H9 (cell line): Measurements from ENCODE around the gene BBS2. TPM values are rescaled to one million over a fixed set of nuclear protein-coding genes. Genes with fewer than 3 reads are reported as not detected.

Experiments
- DNase-seq: peaks from one replicate; pipeline ENCODE4 v3.0.0-alpha.2; 2017
- H2AFZ ChIP-seq: one replicate; pipeline ENCODE4 v1.6.1; 2013; ENCODE audit warnings: mild to moderate bottlenecking, low read length, control low read depth, moderate library complexity
- H2AK5ac ChIP-seq: 2 replicates; pipeline ENCODE4 v1.6.1; 2013; ENCODE audit warnings: low read length, control low read depth, mixed read lengths; ENCODE audit not compliant: insufficient read length
- H2BK120ac ChIP-seq: one replicate; pipeline ENCODE4 v1.6.1; 2013; ENCODE audit warnings: low read depth, mild to moderate bottlenecking, low read length, control low read depth, inconsistent platforms; ENCODE audit not compliant: poor library complexity, severe bottlenecking
- H2BK12ac ChIP-seq: 2 replicates; pipeline ENCODE4 v1.6.1; 2013; ENCODE audit warnings: low read length, control low read depth, mixed read lengths, low read depth; ENCODE audit not compliant: insufficient read length
- H2BK15ac ChIP-seq: 2 replicates; pipeline ENCODE4 v1.6.1; 2013; ENCODE audit warnings: low read depth, low read length, control low read depth
- H2BK20ac ChIP-seq: one replicate; pipeline ENCODE4 v1.6.1; 2013; ENCODE audit warnings: low read depth, mild to moderate bottlenecking, low read length, control low read depth, inconsistent platforms; ENCODE audit not compliant: poor library complexity, severe bottlenecking
- H2BK5ac ChIP-seq: 2 replicates; pipeline ENCODE4 v1.6.1; 2013; ENCODE audit warnings: low read length, control low read depth, mixed read lengths; ENCODE audit not compliant: insufficient read length
- H3K14ac ChIP-seq: 2 replicates; pipeline ENCODE4 v1.6.1; 2013; ENCODE audit warnings: low read length, control low read depth; ENCODE audit not compliant: insufficient read depth
- H3K18ac ChIP-seq: 2 replicates; pipeline ENCODE4 v1.6.1; 2013; ENCODE audit warnings: low read depth, mild to moderate bottlenecking, mixed read lengths, low read length, control low read depth; ENCODE audit not compliant: insufficient read length
- H3K23ac ChIP-seq: 2 replicates; pipeline ENCODE4 v1.6.1; 2013; ENCODE audit warnings: low read length, control low read depth, mixed read lengths, low read depth; ENCODE audit not compliant: insufficient read length
- H3K23me2 ChIP-seq: 2 replicates; pipeline ENCODE4 v1.6.1; 2013; ENCODE audit warnings: low read depth, mild to moderate bottlenecking, mixed read lengths, low read length, control low read depth; ENCODE audit not compliant: insufficient read length, poor library complexity, severe bottlenecking
- H3K27ac ChIP-seq: 2 replicates; pipeline ENCODE4 v1.5.1; 2013; ENCODE audit warnings: low read length, control low read depth, mixed read lengths, low read depth; ENCODE audit not compliant: insufficient read length
- H3K27me3 ChIP-seq: 2 replicates; pipeline ENCODE4 v1.6.1; 2013; ENCODE audit warnings: low read length, control low read depth, inconsistent platforms; ENCODE audit not compliant: insufficient read depth
- H3K4ac ChIP-seq: 2 replicates; pipeline ENCODE4 v1.6.1; 2013; ENCODE audit warnings: low read depth, mild to moderate bottlenecking, control low read depth, inconsistent platforms, low read length, moderate library complexity
- H3K4me1 ChIP-seq: 2 replicates; pipeline ENCODE4 v1.6.1; 2013; ENCODE audit warnings: low read length, control low read depth, inconsistent platforms; ENCODE audit not compliant: insufficient read depth
- H3K4me2 ChIP-seq: 2 replicates; pipeline ENCODE4 v1.6.1; 2013; ENCODE audit warnings: low read length, control low read depth, mixed read lengths; ENCODE audit not compliant: insufficient read length, insufficient read depth
- H3K56ac ChIP-seq: 2 replicates; pipeline ENCODE4 v1.6.1; 2013; ENCODE audit warnings: low read depth, mild to moderate bottlenecking, mixed read lengths, low read length, control low read depth; ENCODE audit not compliant: insufficient read length
- H3K79me1 ChIP-seq: 2 replicates; pipeline ENCODE4 v1.6.1; 2013; ENCODE audit warnings: low read depth, mild to moderate bottlenecking, moderate library complexity, low read length, control low read depth, inconsistent platforms; ENCODE audit not compliant: insufficient read depth, poor library complexity, severe bottlenecking
- H3K79me2 ChIP-seq: 2 replicates; pipeline ENCODE4 v1.6.1; 2013; ENCODE audit warnings: low read length, control low read depth, inconsistent platforms; ENCODE audit not compliant: insufficient read depth
- H3K9ac ChIP-seq: 2 replicates; pipeline ENCODE4 v1.6.1; 2013; ENCODE audit warnings: low read length, control low read depth, mixed read lengths; ENCODE audit not compliant: insufficient read length; ENCODE audit errors: extremely low read depth
- H3K9me3 ChIP-seq: one replicate; pipeline ENCODE4 v1.6.1; 2013; ENCODE audit warnings: low read depth, low read length, inconsistent platforms; ENCODE audit not compliant: control insufficient read depth
- H3T11ph ChIP-seq: one replicate; pipeline ENCODE4 v1.6.1; 2013; ENCODE audit warnings: mild to moderate bottlenecking, low read length, control low read depth, inconsistent platforms
- H4K20me1 ChIP-seq: one replicate; pipeline ENCODE4 v1.6.1; 2013; ENCODE audit not compliant: control insufficient read depth, insufficient read length, insufficient read depth
- H4K5ac ChIP-seq: 2 replicates; pipeline ENCODE4 v1.6.1; 2013; ENCODE audit warnings: low read depth, mild to moderate bottlenecking, mixed read lengths, low read length, control low read depth; ENCODE audit not compliant: insufficient read length
- H4K8ac ChIP-seq: replicated peaks from 2 replicates; pipeline ENCODE4 v1.6.1; 2013; ENCODE audit warnings: low read length, control low read depth, mixed read lengths, low read depth; ENCODE audit not compliant: insufficient read length
- H4K91ac ChIP-seq: 2 replicates; pipeline ENCODE4 v1.6.1; 2013; ENCODE audit warnings: low read depth, mild to moderate bottlenecking, moderate library complexity, mixed read lengths, low read length, control low read depth; ENCODE audit not compliant: insufficient read length
- H3K27ac Mint-ChIP-seq, 3 experiments: 2 replicates in 2 of 3; 3 replicates in 1 of 3; pipeline ENCODE4 v1.8.0; 2020 to 2021; ENCODE audit warnings: mixed read lengths in 3 of 3, mild to moderate bottlenecking in 1 of 3, moderate library complexity in 1 of 3
- H3K27me3 Mint-ChIP-seq: 2 replicates; pipeline ENCODE4 v1.8.0; 2021; ENCODE audit warnings: low read depth, mild to moderate bottlenecking, moderate library complexity, mixed read lengths
- H3K36me3 Mint-ChIP-seq, 3 experiments: 2 replicates in 2 of 3; 3 replicates in 1 of 3; pipeline ENCODE4 v1.8.0; 2020 to 2021; ENCODE audit warnings: low read depth in 3 of 3, mixed read lengths in 3 of 3; ENCODE audit not compliant: insufficient read depth in 1 of 3
- H3K4me1 Mint-ChIP-seq, 2 experiments: 2 replicates each; pipeline ENCODE4 v1.8.0; 2020; ENCODE audit warnings: mixed read lengths in 2 of 2
- H3K4me3 Mint-ChIP-seq, 2 experiments: 2 replicates in 1 of 2; 3 replicates in 1 of 2; pipeline ENCODE4 v1.8.0; 2020 to 2021; ENCODE audit warnings: mild to moderate bottlenecking in 2 of 2, mixed read lengths in 2 of 2, moderate library complexity in 1 of 2
- H3K9me3 Mint-ChIP-seq, 2 experiments: 2 replicates in 1 of 2; 3 replicates in 1 of 2; pipeline ENCODE4 v1.8.0; 2020; ENCODE audit warnings: mild to moderate bottlenecking in 2 of 2, mixed read lengths in 2 of 2, moderate library complexity in 1 of 2
- whole genome bisulfite sequencing: extraction: QIAGEN DNeasy Blood & Tissue Kit; methylation state at CpG from one replicate; pipeline ENCODE4 v1.1.7; 2013; ENCODE audit warnings: missing lambda C conversion rate, low lambda C conversion rate, mixed read lengths; ENCODE audit not compliant: insufficient read length; ENCODE audit errors: extremely low coverage; 5-methylcytosine and 5-hydroxymethylcytosine counted together
- total RNA-seq: library from RNA; stranded (reverse); gene quantifications from 2 replicates; pipeline ENCODE4 v1.2.1, GENCODE V29; 2021
- TF ChIP-seq, protein P1 (sequence below): fragments of 200-600 bp; sonication (generic); conservative IDR thresholded peaks from 3 replicates; pipeline ENCODE4 v1.8.0; 2021; ENCODE audit warnings: antibody characterized with exemption, mild to moderate bottlenecking

BBS2 gene
- total RNA-seq, 1 experiment from 2014 or later = 13.1 TPM

GRCh38 chr16:56554441-56554840 is 34.6 kb upstream of the BBS2 start:
- H3K18ac ChIP-seq = no peak overlapping the region
- TF ChIP-seq, protein P1, sequence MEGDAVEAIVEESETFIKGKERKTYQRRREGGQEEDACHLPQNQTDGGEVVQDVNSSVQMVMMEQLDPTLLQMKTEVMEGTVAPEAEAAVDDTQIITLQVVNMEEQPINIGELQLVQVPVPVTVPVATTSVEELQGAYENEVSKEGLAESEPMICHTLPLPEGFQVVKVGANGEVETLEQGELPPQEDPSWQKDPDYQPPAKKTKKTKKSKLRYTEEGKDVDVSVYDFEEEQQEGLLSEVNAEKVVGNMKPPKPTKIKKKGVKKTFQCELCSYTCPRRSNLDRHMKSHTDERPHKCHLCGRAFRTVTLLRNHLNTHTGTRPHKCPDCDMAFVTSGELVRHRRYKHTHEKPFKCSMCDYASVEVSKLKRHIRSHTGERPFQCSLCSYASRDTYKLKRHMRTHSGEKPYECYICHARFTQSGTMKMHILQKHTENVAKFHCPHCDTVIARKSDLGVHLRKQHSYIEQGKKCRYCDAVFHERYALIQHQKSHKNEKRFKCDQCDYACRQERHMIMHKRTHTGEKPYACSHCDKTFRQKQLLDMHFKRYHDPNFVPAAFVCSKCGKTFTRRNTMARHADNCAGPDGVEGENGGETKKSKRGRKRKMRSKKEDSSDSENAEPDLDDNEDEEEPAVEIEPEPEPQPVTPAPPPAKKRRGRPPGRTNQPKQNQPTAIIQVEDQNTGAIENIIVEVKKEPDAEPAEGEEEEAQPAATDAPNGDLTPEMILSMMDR = no peak
- Mint-ChIP-seq H3K4me1 (peaks cover 3 to 4% of the 10 kb centered on the region in 2 experiments; a peak in 1 of 4 replicates), H3K9me3 (no peaks in the 10 kb centered on the region; a peak in 1 of 5 replicates), H3K27me3 (peaks cover 34% of the 10 kb centered on the region), H3K27ac (no peak overlapping the region), H3K36me3 (no peaks in the 10 kb centered on the region; a peak in 1 of 7 replicates), H3K4me3 (no peak overlapping the region)
- H4K8ac ChIP-seq = no peak overlapping the region
- no CpG with 5 or more reads among the region's 10 CpGs for WGBS
- no peak overlapping the region for H2BK20ac ChIP-seq
- no peak overlapping the region for H3K4ac ChIP-seq
- no peak overlapping the region for H3K23ac ChIP-seq
- no peak overlapping the region for H3K9ac ChIP-seq
- H3T11ph ChIP-seq = no peak overlapping the region
- no peak overlapping the region for H4K5ac ChIP-seq
- H3K23me2 ChIP-seq = no peaks in the 10 kb centered on the region
- H3K4me1 ChIP-seq = no peaks in the 10 kb centered on the region
- H2BK15ac ChIP-seq = no peak overlapping the region
- no peak overlapping the region for H2BK12ac ChIP-seq
- H2AFZ ChIP-seq = no peak overlapping the region
- no peak overlapping the region for H2BK120ac ChIP-seq
- H3K27ac ChIP-seq = no peak overlapping the region
- H2AK5ac ChIP-seq = no peak overlapping the region
- no peak for DNase-seq
- H4K20me1 ChIP-seq = no peaks in the 10 kb centered on the region
- H3K56ac ChIP-seq = no peak overlapping the region
- no peaks in the 10 kb centered on the region for H3K9me3 ChIP-seq
- no peak overlapping the region for H3K4me2 ChIP-seq
- H3K14ac ChIP-seq = no peak overlapping the region
- H3K27me3 ChIP-seq = no peaks in the 10 kb centered on the region
- H3K79me1 ChIP-seq = no peaks in the 10 kb centered on the region
- no peaks in the 10 kb centered on the region for H3K79me2 ChIP-seq
- no peak overlapping the region for H4K91ac ChIP-seq
- no peak overlapping the region for H2BK5ac ChIP-seq
